Right lobe of liver (tissue), 6 donors: ENCODE data around the gene HES2. TPM values are rescaled to one million over a fixed set of nuclear protein-coding genes. Genes with fewer than 3 reads are reported as not detected.
A peak's percentile ranks its signal among the peaks of the same experiment; 100 is the strongest.

Experiments used
- ATAC-seq, 4 donors: fragments of 200-7000 bp; cut with Tn5 transposase; one replicate each; pipeline ENCODE4 v1.9.1; 2020; ENCODE audit warnings: mild to moderate bottlenecking in 4 of 4, moderate library complexity in 4 of 4
- DNase-seq, 3 donors: peaks; one replicate each; pipeline ENCODE4 v3.0.0-alpha.2; 2020
- H3K27ac ChIP-seq, 3 donors: fragments of 200-600 bp; one replicate each; pipeline ENCODE4 v1.8.0; 2022
- H3K27me3 ChIP-seq, 2 donors: fragments of 200-600 bp; one replicate each; pipeline ENCODE4 v1.8.0; 2022
- H3K36me3 ChIP-seq, 4 donors: fragments of 200-600 bp; sonication (generic) in 1 of 4; one replicate each; pipeline versions ENCODE4 v1.5.1 to v1.8.0; 2017 to 2022; ENCODE audit warnings: control low read depth in 1 of 4
- H3K4me1 ChIP-seq, 4 donors: fragments of 200-600 bp; sonication (generic) in 1 of 4; one replicate each; pipeline versions ENCODE4 v1.5.1 to v1.8.0; 2017 to 2022; ENCODE audit warnings: control low read depth in 1 of 4
- H3K4me3 ChIP-seq, 3 donors: fragments of 200-600 bp; one replicate each; pipeline ENCODE4 v1.8.0; 2022
- H3K9me3 ChIP-seq, 4 donors: fragments of 200-600 bp; sonication (generic) in 1 of 4; one replicate each; pipeline versions ENCODE4 v1.5.1 to v1.8.0; 2017 to 2022; ENCODE audit warnings: control low read depth in 1 of 4
- POLR2A ChIP-seq: fragments of 450-650 bp; IDR thresholded peaks from one replicate; pipeline ENCODE4 v1.6.1; 2017; ENCODE audit warnings: antibody characterized with exemption, mild to moderate bottlenecking
- WGBS: methylation state at CpG from one replicate; pipeline ENCODE4 v1.1.6; 2018; ENCODE audit warnings: low coverage, low lambda C conversion rate; ENCODE audit not compliant: insufficient coverage; ENCODE audit errors: missing lambda C conversion rate; 5-methylcytosine and 5-hydroxymethylcytosine counted together
- intact Hi-C, 2 donors: fragments of 100-400 bp; cut with DNase I; formaldehyde crosslinking; loops; one replicate each; pipeline versions ENCODE4 v1.11.2 to v1.14.1; 2022
- total RNA-seq, 6 experiments: library from RNA; depleted of rRNA in 2 of 6; stranded (reverse); fragments of >200 nt in 2 of 6; fragmentation: NEBNext Ultra II Directional in 3 of 6; extraction: Animal tissue kit (Norgen Biotek cat#: 25700) in 3 of 6; gene quantifications; one replicate each; pipeline versions ENCODE4 v1.1.0 to v1.2.4, GENCODE V29; 2016 to 2023
- TF ChIP-seq, protein P1 (sequence below), 4 donors: fragments of 200-600 bp in 3 of 4; fragments of 450-650 bp in 1 of 4; IDR thresholded peaks; one replicate each; pipeline versions ENCODE4 v1.5.1 to v1.8.0; 2016 to 2022; ENCODE audit warnings: antibody characterized with exemption in 4 of 4, mild to moderate bottlenecking in 2 of 4
- donor health status: DM: no; HTN: yes; CAD: no.
- donor health status: DM: no; HTN: no; CAD: no.
- donor health status: DM: no; HTN: no; CAD: no.
- donor health status: DM: no; HTN: yes; CAD: no.
- donor health status: DM: no; HTN: yes; CAD: no.

The HES2 gene
- total RNA-seq, 6 experiments from 2014 or later: 0.27 to 1.2 (median 0.68) TPM; not detected in 3

DNA sequence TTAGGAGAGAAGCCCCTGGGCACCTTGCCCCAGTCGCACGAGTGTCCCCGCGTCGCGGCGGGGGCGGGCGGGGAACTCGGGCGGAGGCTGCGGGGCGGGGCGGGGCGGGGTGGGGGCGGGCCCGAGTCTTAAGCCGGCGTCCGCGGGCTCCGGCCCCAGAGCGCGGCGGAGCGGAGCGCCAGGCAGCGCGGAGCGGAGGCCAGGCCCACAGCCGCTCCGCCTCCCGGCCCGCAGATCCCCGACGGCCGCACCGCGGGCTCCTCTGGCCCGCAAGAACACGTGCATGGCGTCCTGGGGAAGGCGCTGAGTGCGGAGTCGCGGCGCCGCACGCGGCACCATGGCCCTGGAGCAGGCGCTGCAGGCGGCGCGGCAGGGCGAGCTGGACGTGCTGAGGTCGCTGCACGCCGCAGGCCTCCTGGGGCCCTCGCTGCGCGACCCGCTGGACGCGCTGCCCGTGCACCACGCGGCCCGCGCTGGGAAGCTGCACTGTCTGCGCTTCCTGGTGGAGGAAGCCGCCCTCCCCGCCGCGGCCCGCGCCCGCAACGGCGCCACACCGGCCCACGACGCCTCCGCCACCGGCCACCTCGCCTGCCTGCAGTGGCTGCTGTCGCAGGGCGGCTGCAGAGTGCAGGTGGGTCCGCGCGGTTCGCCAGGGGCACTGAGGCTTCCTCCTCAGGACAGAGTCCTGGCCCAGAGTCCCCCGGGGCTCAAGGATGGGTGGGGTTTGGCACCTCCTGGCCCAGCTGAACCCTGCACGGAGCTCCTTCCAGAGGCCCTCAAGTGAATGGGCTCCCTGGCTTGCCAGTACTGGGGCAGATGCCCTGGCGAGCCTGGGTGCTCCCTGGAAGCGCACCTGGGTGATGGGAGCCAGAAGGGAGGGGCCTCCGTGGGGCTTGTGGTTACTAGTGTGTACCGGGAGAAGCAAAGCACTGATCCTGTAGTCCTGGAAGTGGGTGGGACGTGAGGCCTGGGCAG lies 5.2 kb upstream of the HES2 start, which contains the start of gene ESPN:
TSS of gene ESPN (plus strand) at position 158 of the 975 bp plus-strand sequence. CDS start at position 338, 180 bp downstream.
- no peak for TF ChIP-seq POLR2A
- TF ChIP-seq, protein P1, sequence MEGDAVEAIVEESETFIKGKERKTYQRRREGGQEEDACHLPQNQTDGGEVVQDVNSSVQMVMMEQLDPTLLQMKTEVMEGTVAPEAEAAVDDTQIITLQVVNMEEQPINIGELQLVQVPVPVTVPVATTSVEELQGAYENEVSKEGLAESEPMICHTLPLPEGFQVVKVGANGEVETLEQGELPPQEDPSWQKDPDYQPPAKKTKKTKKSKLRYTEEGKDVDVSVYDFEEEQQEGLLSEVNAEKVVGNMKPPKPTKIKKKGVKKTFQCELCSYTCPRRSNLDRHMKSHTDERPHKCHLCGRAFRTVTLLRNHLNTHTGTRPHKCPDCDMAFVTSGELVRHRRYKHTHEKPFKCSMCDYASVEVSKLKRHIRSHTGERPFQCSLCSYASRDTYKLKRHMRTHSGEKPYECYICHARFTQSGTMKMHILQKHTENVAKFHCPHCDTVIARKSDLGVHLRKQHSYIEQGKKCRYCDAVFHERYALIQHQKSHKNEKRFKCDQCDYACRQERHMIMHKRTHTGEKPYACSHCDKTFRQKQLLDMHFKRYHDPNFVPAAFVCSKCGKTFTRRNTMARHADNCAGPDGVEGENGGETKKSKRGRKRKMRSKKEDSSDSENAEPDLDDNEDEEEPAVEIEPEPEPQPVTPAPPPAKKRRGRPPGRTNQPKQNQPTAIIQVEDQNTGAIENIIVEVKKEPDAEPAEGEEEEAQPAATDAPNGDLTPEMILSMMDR (IDR thresholded peaks at IDR 0.05): no peak
- no peak within 1 kb of the TSS for H3K4me3 ChIP-seq
- ATAC-seq (peak; percentile 31 to 58 (median 46)), DNase-seq (no peak)
- no peaks in the 10 kb centered on the region for H3K9me3 ChIP-seq
- intact Hi-C loops: loop anchor here in 1 of 2 donors (10.0 kb wide), 1 partner anchor 180 kb away; the partner anchor contains the start of gene HES3
- no peaks in the 10 kb centered on the region for H3K36me3 ChIP-seq
- H3K4me1 ChIP-seq: peaks cover 0 to 16% (median 0%) of the 10 kb centered on the region in 4 donors
- peaks cover 3 to 31% of the 10 kb centered on the region in 2 donors for H3K27me3 ChIP-seq
- no peak within 1 kb of the TSS for H3K27ac ChIP-seq
- 42% methylated on average over 3 of the region's 99 CpGs for WGBS

DNA sequence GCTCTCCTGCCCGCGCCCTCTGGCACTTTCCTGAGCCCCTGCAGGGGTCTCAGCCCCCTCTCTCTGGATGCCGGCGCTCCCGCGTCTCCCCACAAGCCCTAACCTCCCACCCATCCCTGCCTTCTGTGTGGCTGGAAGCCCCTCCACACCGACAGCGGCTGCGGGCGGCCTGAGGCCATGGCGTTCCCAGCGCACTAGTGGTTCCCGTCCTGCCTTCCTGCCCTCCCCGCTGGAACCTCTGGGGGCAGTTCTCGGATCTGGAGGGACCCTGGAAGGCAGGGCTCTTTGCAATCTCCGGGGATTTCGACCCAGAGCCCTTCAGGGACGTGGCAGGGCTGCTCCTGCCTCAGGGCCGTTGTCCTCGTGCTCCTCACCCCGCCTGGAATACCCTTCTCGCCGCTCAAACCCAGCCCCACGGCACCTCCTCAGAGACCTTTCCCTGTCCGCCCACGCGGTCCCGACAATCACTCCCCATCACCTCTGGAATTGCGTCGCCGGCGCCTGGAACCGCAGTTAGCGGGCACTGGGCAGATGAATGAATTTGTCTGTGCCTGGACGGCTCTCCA lies 4.4 kb upstream of the HES2 start:
- H3K36me3 ChIP-seq: no peaks in the 10 kb centered on the region
- no peaks in the 10 kb centered on the region for H3K9me3 ChIP-seq
- no peak overlapping the region for H3K27ac ChIP-seq
- intact Hi-C loops: loop anchor here in 1 of 2 donors (10.0 kb wide), 1 partner anchor 179 kb away; the partner anchor contains the start of gene HES3
- TF ChIP-seq POLR2A: no peak
- TF ChIP-seq, protein P1 (IDR thresholded peaks at IDR 0.05): peak in 1 of 4 donors; percentile 3
- DNase-seq: no peak
- 0% methylated on average over 12 of the region's 35 CpGs for WGBS
- peaks cover 3 to 36% of the 10 kb centered on the region in 2 donors for H3K27me3 ChIP-seq
- H3K4me1 ChIP-seq: peaks cover 0 to 24% (median 0%) of the 10 kb centered on the region in 4 donors
- ATAC-seq: peak in 1 of 4 donors; percentile 4
- no peak overlapping the region for H3K4me3 ChIP-seq

- Histone ChIP-seq H3K27me3 (peaks cover 3 to 36% of the 10 kb centered on the region in 2 donors), H3K27ac (no peak overlapping the region), H3K9me3 (no peaks in the 10 kb centered on the region), H3K4me3 (no peak overlapping the region), H3K36me3 (no peaks in the 10 kb centered on the region), H3K4me1 (peaks cover 0 to 30% (median 0%) of the 10 kb centered on the region in 4 donors)
- intact Hi-C loops: loop anchor here in 1 of 2 donors (10.0 kb wide), 1 partner anchor 179 kb away; the partner anchor contains the start of gene HES3
- WGBS: 0% methylated on average over 2 of the region's 24 CpGs
- DNase-seq (peak in 2 of 3 donors; percentile 67 to 75), ATAC-seq (peak; percentile 69 to 79 (median 78))
- no peak for TF ChIP-seq POLR2A
- TF ChIP-seq, protein P1 (IDR thresholded peaks at IDR 0.05): peak; percentile 62 to 82 (median 74)
These were observed 3.7 kb upstream of the HES2 start for GRCh38 chr1:6423321-6423999.

- ATAC-seq: no peak
- Histone ChIP-seq H3K4me1 (peaks cover 0 to 36% (median 0%) of the 10 kb centered on the region in 4 donors), H3K36me3 (no peaks in the 10 kb centered on the region), H3K27me3 (peaks cover 3 to 36% of the 10 kb centered on the region in 2 donors), H3K9me3 (no peaks in the 10 kb centered on the region), H3K4me3 (no peak overlapping the region), H3K27ac (no peak overlapping the region)
- WGBS: 80% methylated on average over 1 of the region's 4 CpGs
- intact Hi-C loops: loop anchor here in 1 of 2 donors (10.0 kb wide), 1 partner anchor 176 kb away; the partner anchor contains the start of gene HES3
- no peak for DNase-seq
- TF ChIP-seq POLR2A: no peak
- TF ChIP-seq, protein P1 (IDR thresholded peaks at IDR 0.05): no peak
These were observed 1.5 kb upstream of the HES2 start for GRCh38 chr1:6421266-6421665.
